WTC11 (cell line): ENCODE measurements around the gene VN1R4.

Experiments used
- ATF2 ChIP-seq: sonication (generic); formaldehyde crosslinking; IDR thresholded peaks from 2 replicates; pipeline ENCODE4 v1.8.1; 2022; ENCODE audit warnings: low read depth, missing genetic modification reagents, borderline replicate concordance
- CTCF ChIP-seq: fragments of 200-600 bp; IDR thresholded peaks from 2 replicates; pipeline ENCODE4 v1.8.0; 2022; ENCODE audit warnings: antibody characterized with exemption
- MAX ChIP-seq: sonication (generic); formaldehyde crosslinking; IDR thresholded peaks from 2 replicates; pipeline ENCODE4 v1.8.0; 2022; ENCODE audit warnings: mild to moderate bottlenecking, missing genetic modification reagents
- SP1 ChIP-seq: sonication (generic); formaldehyde crosslinking; conservative IDR thresholded peaks from 2 replicates; pipeline ENCODE4 v1.8.1; 2022; ENCODE audit warnings: missing genetic modification reagents

GRCh38 chr19:53275480-53275879 is 8.0 kb upstream of the VN1R4 start:
- TF ChIP-seq CTCF: no peak
- TF ChIP-seq ATF2 (CRISPR knock-in tag): no peak
- TF ChIP-seq SP1 (CRISPR knock-in tag): no peak
- TF ChIP-seq MAX (CRISPR knock-in tag): no peak
